Ovary (tissue), 3 donors: ENCODE data around the gene CACNA2D3.

Experiments used
- EP300 ChIP-seq: sonication (generic); formaldehyde crosslinking; IDR thresholded peaks from one replicate; pipeline ENCODE4 v1.6.1; 2017; ENCODE audit warnings: antibody characterized with exemption
- POLR2A ChIP-seq: fragments of 450-650 bp; IDR thresholded peaks from one replicate; pipeline ENCODE4 v1.6.1; 2017; ENCODE audit warnings: antibody characterized with exemption, mild to moderate bottlenecking, moderate library complexity
- TF ChIP-seq, protein P1 (sequence below), 3 donors: fragments of 450-650 bp in 2 of 3; fragments of 200-600 bp in 1 of 3; IDR thresholded peaks; one replicate each; pipeline versions ENCODE4 v1.5.1 to v1.8.0; 2016 to 2022; ENCODE audit warnings: antibody characterized with exemption in 3 of 3, mild to moderate bottlenecking in 1 of 3
- donor health status: DM: no; HTN: no; CAD: no.

GRCh38 chr3:54931182-54931581 is 808.8 kb downstream of the CACNA2D3 start:
- TF ChIP-seq, protein P1, sequence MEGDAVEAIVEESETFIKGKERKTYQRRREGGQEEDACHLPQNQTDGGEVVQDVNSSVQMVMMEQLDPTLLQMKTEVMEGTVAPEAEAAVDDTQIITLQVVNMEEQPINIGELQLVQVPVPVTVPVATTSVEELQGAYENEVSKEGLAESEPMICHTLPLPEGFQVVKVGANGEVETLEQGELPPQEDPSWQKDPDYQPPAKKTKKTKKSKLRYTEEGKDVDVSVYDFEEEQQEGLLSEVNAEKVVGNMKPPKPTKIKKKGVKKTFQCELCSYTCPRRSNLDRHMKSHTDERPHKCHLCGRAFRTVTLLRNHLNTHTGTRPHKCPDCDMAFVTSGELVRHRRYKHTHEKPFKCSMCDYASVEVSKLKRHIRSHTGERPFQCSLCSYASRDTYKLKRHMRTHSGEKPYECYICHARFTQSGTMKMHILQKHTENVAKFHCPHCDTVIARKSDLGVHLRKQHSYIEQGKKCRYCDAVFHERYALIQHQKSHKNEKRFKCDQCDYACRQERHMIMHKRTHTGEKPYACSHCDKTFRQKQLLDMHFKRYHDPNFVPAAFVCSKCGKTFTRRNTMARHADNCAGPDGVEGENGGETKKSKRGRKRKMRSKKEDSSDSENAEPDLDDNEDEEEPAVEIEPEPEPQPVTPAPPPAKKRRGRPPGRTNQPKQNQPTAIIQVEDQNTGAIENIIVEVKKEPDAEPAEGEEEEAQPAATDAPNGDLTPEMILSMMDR (IDR thresholded peaks at IDR 0.05), result no peak
- TF ChIP-seq POLR2A (no peak), EP300 (no peak)
